Osteoblast (primary cell): ENCODE data around the gene TMEM30B. TPM values are rescaled to one million over a fixed set of nuclear protein-coding genes. Genes with fewer than 3 reads are reported as not detected.
"Not testable (repeated sequence)": the region's sequence is repeated elsewhere in the genome, so short reads cannot be mapped to it uniquely, and the experiment has no call there.

Source experiments
- DNase-seq: peaks from one replicate; pipeline ENCODE4 v3.0.0; 2011; ENCODE audit warnings: low spot score, mixed read lengths; ENCODE audit not compliant: insufficient read length; ENCODE audit errors: missing footprints
- H2AFZ ChIP-seq: 2 replicates; pipeline ENCODE4 v1.6.0; 2011; ENCODE audit warnings: mild to moderate bottlenecking, low read length
- H3K27ac ChIP-seq: 2 replicates; pipeline ENCODE4 v1.5.1; 2011; ENCODE audit warnings: mild to moderate bottlenecking, low read depth, low read length, moderate library complexity
- H3K27me3 ChIP-seq: 2 replicates; pipeline ENCODE4 v1.6.0; 2012; ENCODE audit warnings: mild to moderate bottlenecking, control low read depth, inconsistent platforms, low read length, moderate library complexity; ENCODE audit not compliant: insufficient read depth
- H3K36me3 ChIP-seq: 2 replicates; pipeline ENCODE4 v1.5.1; 2011; ENCODE audit warnings: mild to moderate bottlenecking, low read length, control low read depth, moderate library complexity; ENCODE audit not compliant: insufficient read depth
- H3K4me1 ChIP-seq: 2 replicates; pipeline ENCODE4 v1.5.1; 2011; ENCODE audit warnings: mild to moderate bottlenecking, low read length, control low read depth, moderate library complexity; ENCODE audit not compliant: insufficient read depth
- H3K4me2 ChIP-seq: 2 replicates; pipeline ENCODE4 v1.6.0; 2011; ENCODE audit warnings: mild to moderate bottlenecking, low read length; ENCODE audit not compliant: insufficient read depth
- H3K4me3 ChIP-seq: fragments of 200-600 bp; sonication (generic); 3 replicates; pipeline ENCODE4 v1.5.1; 2012; ENCODE audit warnings: mild to moderate bottlenecking, low read length, inconsistent platforms; ENCODE audit not compliant: insufficient read depth
- H3K79me2 ChIP-seq: 2 replicates; pipeline ENCODE4 v1.6.0; 2012; ENCODE audit warnings: mild to moderate bottlenecking, low read length, control low read depth, inconsistent platforms; ENCODE audit not compliant: insufficient read depth
- H3K9me3 ChIP-seq: 2 replicates; pipeline ENCODE4 v1.5.1; 2011; ENCODE audit warnings: low read depth, low read length, control low read depth
- H4K20me1 ChIP-seq: 2 replicates; pipeline ENCODE4 v1.6.0; 2012; ENCODE audit warnings: mild to moderate bottlenecking, low read length, control low read depth; ENCODE audit not compliant: insufficient read depth
- CTCF ChIP-seq: IDR thresholded peaks from 2 replicates; pipeline ENCODE4 v1.5.1; 2011; ENCODE audit warnings: mild to moderate bottlenecking, low read depth, low read length, moderate library complexity; ENCODE audit errors: extremely low read depth
- total RNA-seq: library from RNA; depleted of rRNA; stranded (reverse); fragments of >200 nt; gene quantifications from 2 replicates; pipeline ENCODE4 v1.2.3, GENCODE V29; 2012

TMEM30B gene
- total RNA-seq, 1 donor = 1.1 TPM

DNA sequence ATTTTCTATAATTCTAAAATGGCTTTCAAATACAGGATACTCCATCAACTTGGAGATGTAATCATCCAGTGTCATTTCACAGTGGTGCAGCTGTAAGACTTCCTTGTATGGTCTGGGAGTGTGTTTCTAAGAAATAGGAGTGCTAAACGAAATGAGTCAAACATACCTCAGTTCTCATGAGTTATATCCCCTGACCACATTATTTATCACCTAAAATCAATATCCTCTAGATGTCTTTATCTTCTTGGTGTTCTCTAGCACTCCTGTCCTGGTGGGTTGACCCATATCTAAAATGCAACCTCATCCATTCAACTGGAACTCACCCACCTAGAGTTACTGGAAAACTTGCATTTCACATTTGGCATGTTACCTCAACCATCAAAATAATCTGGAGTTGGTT lies 33.2 kb downstream of the TMEM30B start:
- peak overlapping the region; percentile 40 for H2AFZ ChIP-seq

GRCh38 chr14:61246721-61247120 lies 34.4 kb downstream of the TMEM30B start:
- no peaks in the 10 kb centered on the region for H4K20me1 ChIP-seq
- H2AFZ ChIP-seq = no peak overlapping the region
- H3K4me3 ChIP-seq = no peak overlapping the region
- H3K4me1 ChIP-seq = peaks cover 9% of the 10 kb centered on the region
- no peaks in the 10 kb centered on the region for H3K79me2 ChIP-seq
- no peaks in the 10 kb centered on the region for H3K27me3 ChIP-seq
- H3K4me2 ChIP-seq = no peak overlapping the region
- H3K27ac ChIP-seq = no peak overlapping the region
- no peak for DNase-seq
- H3K36me3 ChIP-seq = no peaks in the 10 kb centered on the region
- no peak for TF ChIP-seq CTCF
- H3K9me3 ChIP-seq = no peaks in the 10 kb centered on the region

More for the DNA sequence above, 33.2 kb downstream of the TMEM30B start:
- Histone ChIP-seq H3K4me3 (no peak overlapping the region), H3K27me3 (no peaks in the 10 kb centered on the region), H3K36me3 (no peaks in the 10 kb centered on the region), H3K4me1 (peaks cover 14% of the 10 kb centered on the region), H3K79me2 (no peaks in the 10 kb centered on the region), H3K4me2 (no peak overlapping the region), H4K20me1 (no peaks in the 10 kb centered on the region), H3K27ac (peak overlapping the region; percentile 16), H3K9me3 (no peaks in the 10 kb centered on the region)
- DNase-seq = no peak
- TF ChIP-seq CTCF = no peak

DNA sequence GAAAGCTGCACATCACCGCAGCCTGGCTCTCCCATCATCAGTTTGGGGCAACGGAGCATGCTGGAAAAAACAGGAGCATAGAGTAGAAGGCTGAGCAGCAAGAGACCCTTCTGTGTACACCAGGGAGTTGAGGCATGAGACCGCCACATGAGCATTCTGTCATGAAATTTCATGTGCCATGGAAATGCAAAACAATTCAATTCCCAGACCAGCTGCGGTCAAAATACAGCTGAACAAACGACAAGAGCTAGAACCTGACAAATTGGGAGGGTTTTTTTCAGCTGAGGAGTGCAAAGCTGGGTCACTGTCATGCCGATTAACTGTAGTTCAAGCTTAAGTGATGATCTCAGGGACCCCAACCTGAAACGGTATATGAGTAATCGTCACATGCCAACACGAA lies 37.1 kb downstream of the TMEM30B start:
- H3K27me3 ChIP-seq = no peaks in the 10 kb centered on the region
- H3K4me2 ChIP-seq = no peak overlapping the region
- H3K36me3 ChIP-seq = no peaks in the 10 kb centered on the region
- H3K4me1 ChIP-seq = peaks cover 9% of the 10 kb centered on the region
- H3K9me3 ChIP-seq = no peaks in the 10 kb centered on the region
- H2AFZ ChIP-seq = no peak overlapping the region
- TF ChIP-seq CTCF = no peak
- no peak for DNase-seq
- no peaks in the 10 kb centered on the region for H4K20me1 ChIP-seq
- H3K79me2 ChIP-seq = no peaks in the 10 kb centered on the region
- H3K4me3 ChIP-seq = no peak overlapping the region
- no peak overlapping the region for H3K27ac ChIP-seq

GRCh38 chr14:61240206-61240605 lies 40.9 kb downstream of the TMEM30B start:
- no peak for TF ChIP-seq CTCF
- Histone ChIP-seq H2AFZ (no peak overlapping the region), H3K79me2 (no peaks in the 10 kb centered on the region), H3K9me3 (no peaks in the 10 kb centered on the region), H3K36me3 (no peaks in the 10 kb centered on the region), H3K27ac (no peak overlapping the region), H3K27me3 (no peaks in the 10 kb centered on the region), H3K4me3 (no peak overlapping the region), H3K4me2 (no peak overlapping the region), H3K4me1 (no peaks in the 10 kb centered on the region), H4K20me1 (no peaks in the 10 kb centered on the region)
- DNase-seq = no peak

DNA sequence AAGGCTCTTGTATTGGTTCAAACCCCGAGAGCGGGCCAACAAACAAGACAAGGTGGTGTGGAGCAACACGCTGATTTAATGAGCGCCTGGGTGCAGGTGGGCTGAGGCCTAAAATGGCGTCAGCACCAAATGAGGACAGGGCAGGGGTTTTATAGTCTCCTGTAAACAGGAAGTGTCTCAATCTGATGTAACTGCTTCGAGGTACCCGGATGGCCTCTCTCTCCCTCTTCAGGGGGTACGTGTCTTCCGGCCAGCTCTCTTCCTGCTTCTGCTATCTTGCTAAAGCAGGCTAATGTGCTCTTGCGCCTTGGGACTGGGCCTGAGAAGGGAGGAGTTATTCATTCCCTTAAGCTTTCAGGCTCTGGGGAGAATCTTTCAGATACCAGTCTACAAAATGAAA lies 41.9 kb downstream of the TMEM30B start:
- not testable (repeated sequence) for DNase-seq, H3K4me2 ChIP-seq, H3K9me3 ChIP-seq, H2AFZ ChIP-seq, H3K4me1 ChIP-seq, H3K27ac ChIP-seq, H3K36me3 ChIP-seq, H4K20me1 ChIP-seq, H3K4me3 ChIP-seq, H3K79me2 ChIP-seq, H3K27me3 ChIP-seq
